Islet of Langerhans (tissue), 1 donor: ENCODE results near the gene NME7.
A peak's percentile ranks its signal among the peaks of the same experiment; 100 is the strongest.

Source experiments
- FAIRE-seq: peaks from one replicate; lab custom pipeline; 2011; peaks lifted over from hg19 to GRCh38; lab: Jason Lieb, UNC

Gene NME7

GRCh38 chr1:169151338-169151837 is 216.2 kb downstream of the NME7 start:
- FAIRE-seq = no peak

GRCh38 chr1:169150641-169151337 is 216.8 kb downstream of the NME7 start:
- FAIRE-seq = no peak

GRCh38 chr1:169149555-169150286 is 217.9 kb downstream of the NME7 start:
- FAIRE-seq = no peak

GRCh38 chr1:169148472-169149252 is 218.9 kb downstream of the NME7 start:
- peak; percentile 43 for FAIRE-seq

GRCh38 chr1:169146576-169147214 is 220.9 kb downstream of the NME7 start:
- FAIRE-seq = no peak

GRCh38 chr1:169144941-169145626 is 222.5 kb downstream of the NME7 start:
- peak; percentile 94 for FAIRE-seq

GRCh38 chr1:169143984-169144383 is 223.6 kb downstream of the NME7 start:
- FAIRE-seq = peak; percentile 21

GRCh38 chr1:169143346-169143745 is 224.3 kb downstream of the NME7 start:
- no peak for FAIRE-seq

GRCh38 chr1:169142129-169142528 is 225.5 kb downstream of the NME7 start:
- peak; percentile 47 for FAIRE-seq

- no peak for FAIRE-seq
Observed at GRCh38 chr1:169141356-169141755, 226.2 kb downstream of the NME7 start.

- FAIRE-seq = peak; percentile 88
Observed at GRCh38 chr1:169138866-169139670, 228.5 kb downstream of the NME7 start.

GRCh38 chr1:169137357-169137756 is 230.2 kb downstream of the NME7 start:
- FAIRE-seq = no peak

- peak; percentile 79 for FAIRE-seq
Observed at GRCh38 chr1:169133801-169134502, 233.6 kb downstream of the NME7 start.

GRCh38 chr1:169133228-169133576 is 234.4 kb downstream of the NME7 start:
- no peak for FAIRE-seq

GRCh38 chr1:169132512-169133227 is 234.9 kb downstream of the NME7 start:
- no peak for FAIRE-seq

- no peak for FAIRE-seq
Observed at GRCh38 chr1:169130683-169131082, 236.9 kb downstream of the NME7 start.

GRCh38 chr1:169129109-169129784 is 238.3 kb downstream of the NME7 start:
- FAIRE-seq = no peak

GRCh38 chr1:169128562-169128961 is 239.0 kb downstream of the NME7 start:
- FAIRE-seq = no peak

GRCh38 chr1:169127305-169127704 is 240.3 kb downstream of the NME7 start:
- no peak for FAIRE-seq
